HK-2 (cell line): ENCODE measurements around the gene CPPED1.

Experiments
- DNase-seq: peaks from one replicate; pipeline ENCODE4 v3.0.0-alpha.2; 2018; ENCODE audit not compliant: unreplicated experiment

Gene CPPED1

DNA sequence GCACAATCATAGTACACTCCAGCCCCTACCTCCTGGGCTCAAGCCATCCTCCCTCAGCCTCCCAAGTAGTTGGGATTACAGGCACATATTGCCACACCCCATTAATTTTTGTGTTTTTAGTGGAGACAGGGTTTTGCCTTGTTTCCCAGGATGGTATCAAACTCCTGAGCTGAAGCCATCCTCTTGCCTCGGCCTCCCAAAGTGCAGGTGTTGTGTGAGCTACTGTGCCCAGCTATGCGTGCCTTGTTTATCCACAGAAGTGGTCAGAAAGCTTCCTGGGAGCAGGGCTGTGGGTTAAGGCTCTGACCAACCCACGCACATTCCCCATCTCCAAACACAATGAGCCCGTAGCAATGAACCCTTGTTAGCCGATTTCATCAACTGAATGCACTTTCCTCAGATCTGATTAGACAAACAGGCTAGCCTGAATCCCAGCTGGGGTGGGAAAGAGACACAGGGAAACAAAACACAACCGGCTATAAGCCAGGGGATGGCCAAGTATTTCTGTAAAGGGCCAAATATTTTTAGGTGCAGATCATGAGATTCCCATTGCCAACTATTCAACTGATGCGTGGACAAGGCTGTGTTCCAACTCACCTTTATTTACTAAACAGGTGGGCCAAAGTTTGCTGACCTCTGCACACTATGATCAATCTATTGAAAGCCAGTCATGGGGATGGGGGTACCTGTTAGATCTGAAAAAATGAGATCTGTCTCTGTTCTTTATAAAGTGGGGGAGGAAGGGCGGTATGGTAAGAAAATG, 193.6 kb downstream of the CPPED1 start:
- DNase-seq, result no peak
